Measurements from ENCODE around the gene TGFA. TPM values are rescaled to one million over a fixed set of nuclear protein-coding genes. Genes with fewer than 3 reads are reported as not detected.
A peak's percentile ranks its signal among the peaks of the same experiment; 100 is the strongest.

The TGFA gene
- total and polyA plus RNA-seq, 2 donors: 2.1 to 4.1 TPM

DNA sequence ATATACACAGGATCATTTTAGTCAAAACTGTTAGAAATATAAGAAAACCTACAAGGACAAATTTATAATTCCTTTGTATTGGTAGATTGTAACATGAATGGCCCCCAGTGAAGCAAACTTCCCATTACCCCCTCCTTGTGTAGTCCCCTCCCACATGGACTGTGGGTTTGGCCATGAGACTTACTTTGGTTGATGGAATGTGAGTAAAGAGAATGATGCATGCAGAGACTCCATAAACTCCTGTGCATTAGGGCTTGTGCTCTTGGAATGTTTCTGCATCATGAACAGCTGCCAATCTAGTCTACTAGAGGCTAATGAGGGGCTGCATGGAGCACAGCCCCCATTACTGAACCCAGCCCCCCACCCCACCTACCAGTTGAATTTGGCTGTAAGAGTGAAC, 8.3 kb upstream of the TGFA start:
- Histone ChIP-seq H3K36me3 (ENCODE audit: insufficient read depth) (no peaks in the 10 kb centered on the region), H3K4me3 (ENCODE audit: low read depth, low read length) (no peak overlapping the region), H3K27ac (ENCODE audit: low read depth) (no peak overlapping the region), H3K4me1 (ENCODE audit: insufficient read depth) (no peaks in the 10 kb centered on the region)
- DNase-seq (ENCODE audit: extremely low spot score): no peak

DNA sequence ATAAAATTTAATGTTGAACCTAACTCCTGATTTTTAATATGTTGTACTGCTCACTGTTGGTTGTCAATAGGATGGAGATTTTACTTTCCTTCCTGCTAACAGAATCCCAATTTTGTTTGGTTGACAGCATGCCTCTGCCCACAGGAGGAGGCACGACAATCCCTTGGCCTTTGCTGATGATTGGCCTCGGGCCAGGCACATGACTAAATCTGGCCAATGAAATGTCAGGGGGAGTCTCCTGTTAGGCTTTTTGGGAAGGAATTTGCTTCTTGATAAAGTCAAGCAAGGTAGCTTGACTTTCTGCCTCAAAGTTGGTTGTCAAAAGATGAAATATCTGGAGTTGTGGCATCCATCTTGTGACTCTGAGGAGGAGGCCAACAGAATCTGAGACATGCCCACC, 6.8 kb upstream of the TGFA start:
- Histone ChIP-seq H3K4me1 (ENCODE audit: insufficient read depth) (no peaks in the 10 kb centered on the region), H3K27ac (ENCODE audit: low read depth) (no peak overlapping the region), H3K36me3 (ENCODE audit: insufficient read depth) (no peaks in the 10 kb centered on the region), H3K4me3 (ENCODE audit: low read depth, low read length) (no peak overlapping the region)
- 78% methylated on average over 2 of the region's 2 CpGs for WGBS
- no peak for DNase-seq (ENCODE audit: extremely low spot score)

DNA sequence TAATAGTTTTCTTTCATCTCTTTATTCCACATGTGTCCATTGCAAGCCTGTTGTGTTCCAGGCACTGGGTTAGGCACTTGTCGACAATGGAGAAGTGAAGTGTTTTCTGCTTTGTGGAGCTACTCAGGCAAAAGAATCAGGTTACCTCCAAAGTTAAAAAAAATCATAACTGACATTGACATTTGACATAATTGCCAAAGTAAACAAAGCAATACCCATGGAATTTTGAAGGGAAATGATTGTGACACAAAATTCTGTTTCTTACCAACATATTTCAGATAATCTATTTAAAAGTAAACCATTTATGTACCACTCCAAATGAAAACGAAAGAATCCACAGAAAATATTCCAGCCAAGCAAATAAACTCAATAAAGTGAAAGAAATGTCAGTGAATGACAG, 6.4 kb upstream of the TGFA start:
- Histone ChIP-seq H3K27ac (ENCODE audit: low read depth) (no peak overlapping the region), H3K36me3 (ENCODE audit: insufficient read depth) (no peaks in the 10 kb centered on the region), H3K4me3 (ENCODE audit: low read depth, low read length) (no peak overlapping the region), H3K4me1 (ENCODE audit: insufficient read depth) (no peaks in the 10 kb centered on the region)
- no peak for DNase-seq (ENCODE audit: extremely low spot score)
- WGBS: 80% methylated on average over 2 of the region's 2 CpGs

DNA sequence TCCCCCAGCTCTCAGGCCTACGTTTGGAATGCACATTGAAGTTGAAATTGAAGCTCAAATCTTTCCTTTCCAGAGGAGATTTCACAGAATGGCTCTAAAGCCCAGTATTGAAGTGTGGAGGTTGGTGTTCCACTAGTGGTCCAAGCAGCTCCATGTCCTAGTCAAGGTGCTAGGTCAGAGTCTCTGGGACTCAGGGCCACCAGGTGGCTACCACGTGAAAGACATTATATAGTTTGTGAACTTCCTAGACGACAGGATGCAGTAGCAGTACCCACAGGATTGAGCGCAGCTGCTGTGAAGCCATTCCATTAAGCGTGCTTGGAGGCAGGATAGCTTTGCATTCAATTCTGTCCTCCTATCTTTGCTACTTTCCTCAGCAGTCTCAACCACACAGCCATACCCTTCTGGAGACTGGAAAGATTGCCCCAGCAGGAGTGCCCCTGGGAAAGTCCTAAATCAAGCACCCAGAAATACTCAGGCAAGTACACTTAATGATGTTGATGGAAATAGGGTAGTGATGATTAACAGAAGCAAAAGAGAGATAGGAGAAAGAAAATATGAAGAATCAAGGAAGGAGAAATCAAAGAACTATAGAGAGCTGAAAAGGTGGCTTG, 4.7 kb upstream of the TGFA start:
- Histone ChIP-seq H3K4me3 (ENCODE audit: low read depth, low read length) (no peak overlapping the region), H3K4me1 (ENCODE audit: insufficient read depth) (peaks cover 2% of the 10 kb centered on the region), H3K27ac (ENCODE audit: low read depth) (no peak overlapping the region), H3K36me3 (ENCODE audit: insufficient read depth) (no peaks in the 10 kb centered on the region)
- no peak for DNase-seq (ENCODE audit: extremely low spot score)
- 45% methylated on average over 5 of the region's 5 CpGs for WGBS

DNA sequence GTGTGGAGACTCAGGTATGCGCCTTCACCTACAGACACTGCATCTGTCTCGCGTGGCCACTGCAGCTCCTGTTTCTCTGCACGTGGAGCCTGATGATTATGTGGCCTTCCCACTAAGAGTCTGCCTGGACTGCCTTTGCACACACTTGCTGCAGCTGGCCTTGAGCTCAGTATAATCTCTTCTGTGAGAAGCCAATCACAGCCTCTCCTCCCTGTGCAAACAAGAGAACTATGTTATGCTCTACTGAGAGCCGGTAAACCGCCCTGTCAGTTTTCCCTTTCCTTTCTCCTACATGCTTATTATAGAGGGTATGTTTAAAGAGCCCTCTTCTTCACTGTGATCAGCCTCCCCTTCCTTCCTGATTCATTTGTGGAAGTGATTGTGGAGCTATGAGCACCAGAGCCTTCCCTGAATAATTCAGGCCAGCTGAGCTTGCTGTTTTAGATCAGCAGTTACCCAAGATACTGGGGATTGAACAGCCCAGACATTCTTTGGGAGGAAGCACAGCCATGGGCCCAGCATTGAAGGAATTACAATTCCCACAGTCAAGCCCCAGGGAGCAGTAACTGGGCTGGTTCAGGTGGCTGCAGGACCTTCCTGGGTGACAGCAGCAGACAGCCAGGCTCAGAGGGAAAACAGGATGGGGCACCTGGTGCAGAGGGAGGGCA, 3.7 kb upstream of the TGFA start:
- Histone ChIP-seq H3K4me1 (ENCODE audit: insufficient read depth) (peaks cover 2% of the 10 kb centered on the region), H3K4me3 (ENCODE audit: low read depth, low read length) (no peak overlapping the region), H3K36me3 (ENCODE audit: insufficient read depth) (no peaks in the 10 kb centered on the region), H3K27ac (ENCODE audit: low read depth) (no peak overlapping the region)
- 45% methylated on average over 6 of the region's 6 CpGs for WGBS
- no peak for DNase-seq (ENCODE audit: extremely low spot score)

DNA sequence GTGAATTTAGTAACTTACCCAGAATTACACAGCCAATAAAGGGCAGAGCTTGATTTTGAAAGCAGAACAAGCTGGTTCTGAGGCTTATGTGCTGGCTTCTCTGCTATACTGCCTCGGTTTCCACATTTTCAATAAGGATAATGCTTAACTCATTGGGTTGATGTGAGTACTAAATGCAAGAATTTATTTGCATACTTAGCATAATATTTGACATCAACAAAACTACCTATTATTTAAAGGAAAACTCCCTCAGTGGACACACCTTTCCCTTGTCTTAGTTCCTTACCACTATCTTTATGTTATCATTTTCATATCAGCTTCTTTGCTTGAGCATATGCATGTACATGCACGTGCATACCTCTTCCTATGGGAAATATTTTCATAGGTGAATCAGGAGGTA, 3.0 kb upstream of the TGFA start:
- Histone ChIP-seq H3K4me3 (ENCODE audit: low read depth, low read length) (no peak overlapping the region), H3K27ac (ENCODE audit: low read depth) (no peak overlapping the region), H3K36me3 (ENCODE audit: insufficient read depth) (no peaks in the 10 kb centered on the region), H3K4me1 (ENCODE audit: insufficient read depth) (peaks cover 2% of the 10 kb centered on the region)
- no peak for DNase-seq (ENCODE audit: extremely low spot score)
- WGBS: 72% methylated on average over 2 of the region's 2 CpGs

DNA sequence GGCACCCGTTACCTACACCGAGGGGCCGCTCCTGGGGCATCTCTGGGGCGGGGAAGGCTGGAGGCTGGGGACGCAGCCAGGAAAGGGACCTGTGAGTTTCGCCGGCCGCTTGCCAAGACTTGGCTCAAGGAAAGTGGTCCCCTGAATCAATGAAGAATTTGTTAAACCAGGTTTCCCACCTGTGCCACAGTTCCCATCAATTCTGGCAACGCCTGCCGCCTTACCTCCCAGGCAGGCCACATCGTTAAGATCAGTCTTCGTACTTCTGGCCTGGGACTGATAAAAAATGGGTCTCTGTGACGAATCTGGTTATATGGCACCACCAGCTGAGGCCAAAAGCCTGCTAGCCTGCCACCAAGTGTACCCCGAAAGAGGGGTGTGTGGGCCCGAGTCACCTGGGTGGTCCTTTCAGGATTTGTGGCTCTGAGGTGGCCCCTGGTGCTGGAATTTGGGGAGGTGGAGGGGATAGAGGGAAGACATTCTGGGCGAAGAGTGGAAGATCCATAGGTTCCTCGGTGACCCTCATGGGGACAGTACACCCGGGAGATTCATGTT, 789 bp upstream of the TGFA start:
- H3K4me1 ChIP-seq (ENCODE audit: insufficient read depth): peaks cover 2% of the 10 kb centered on the region
- WGBS: 27% methylated on average over 18 of the region's 18 CpGs
- H3K4me3 ChIP-seq (ENCODE audit: low read depth, low read length): peak overlapping the region; percentile 63
- H3K36me3 ChIP-seq (ENCODE audit: insufficient read depth): no peaks in the 10 kb centered on the region
- H3K27ac ChIP-seq (ENCODE audit: low read depth): no peak overlapping the region
- no peak for DNase-seq (ENCODE audit: extremely low spot score)

DNA sequence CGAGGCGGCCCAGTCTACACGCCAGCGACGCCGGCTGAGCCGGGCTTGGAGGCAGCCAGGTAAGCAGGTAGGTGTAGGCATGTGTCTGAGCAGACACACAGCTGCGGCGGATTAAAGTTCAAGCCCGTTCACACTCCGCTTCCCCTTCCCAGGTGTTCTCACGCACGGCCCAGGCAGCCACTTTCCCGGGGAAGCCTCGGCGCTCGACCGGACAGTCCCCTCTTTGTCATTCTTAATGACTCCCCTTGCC, 367 bp downstream of the TGFA start:
- WGBS: under 1% methylated on average over 18 of the region's 18 CpGs

DNA sequence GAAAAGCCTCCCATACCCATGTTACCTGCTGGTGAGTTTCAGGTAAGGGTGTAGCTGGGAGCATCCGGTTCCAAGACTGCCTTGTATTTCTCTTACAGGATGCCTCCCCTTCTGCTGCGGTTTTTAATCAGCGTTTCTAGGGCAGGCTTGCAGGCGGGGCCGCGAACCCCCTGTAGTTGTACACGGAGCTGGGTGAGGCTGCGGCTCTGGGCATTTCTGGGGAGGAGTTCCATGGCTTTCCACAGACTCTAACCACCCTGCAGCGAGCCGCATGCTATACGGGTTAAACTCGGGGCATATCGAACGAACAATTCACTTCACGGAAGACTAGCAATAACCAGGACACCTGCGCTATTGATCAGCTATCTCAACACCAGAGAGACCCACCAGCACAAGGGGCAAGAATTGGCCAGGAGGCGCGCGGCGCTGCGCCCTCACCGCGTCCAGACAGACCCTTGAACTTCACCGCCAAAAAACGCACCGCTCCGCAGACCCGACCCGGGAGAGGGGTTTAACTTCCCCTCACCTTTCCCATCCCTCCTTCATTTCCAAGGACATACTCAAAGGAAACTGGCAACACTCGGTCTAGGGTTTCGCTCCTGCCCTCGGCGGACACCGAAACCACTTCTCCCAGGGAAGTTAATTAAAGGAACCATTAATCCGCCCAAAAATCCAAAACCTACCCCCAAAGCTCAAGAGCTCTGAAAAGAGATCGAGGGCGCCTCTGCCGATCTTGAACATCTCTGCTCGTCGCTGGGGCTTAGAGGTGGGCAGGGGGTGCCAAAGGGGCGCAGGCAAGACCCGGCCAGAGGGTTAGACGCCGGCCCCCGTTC, 909 bp downstream of the TGFA start:
- Histone ChIP-seq H3K4me1 (ENCODE audit: insufficient read depth) (peaks cover 2% of the 10 kb centered on the region), H3K4me3 (ENCODE audit: low read depth, low read length) (peak overlapping the region; percentile 63), H3K27ac (ENCODE audit: low read depth) (peak overlapping the region; percentile 51), H3K36me3 (ENCODE audit: insufficient read depth) (no peaks in the 10 kb centered on the region)
- 1% methylated on average over 45 of the region's 45 CpGs for WGBS
- no peak for DNase-seq (ENCODE audit: extremely low spot score)

More for the DNA sequence above, 367 bp downstream of the TGFA start:
- H3K27ac ChIP-seq (ENCODE audit: low read depth): peak overlapping the region; percentile 51
- H3K4me1 ChIP-seq (ENCODE audit: insufficient read depth): peaks cover 2% of the 10 kb centered on the region
- no peak for DNase-seq (ENCODE audit: extremely low spot score)
- peak overlapping the region; percentile 63 for H3K4me3 ChIP-seq (ENCODE audit: low read depth, low read length)
- no peaks in the 10 kb centered on the region for H3K36me3 ChIP-seq (ENCODE audit: insufficient read depth)

DNA sequence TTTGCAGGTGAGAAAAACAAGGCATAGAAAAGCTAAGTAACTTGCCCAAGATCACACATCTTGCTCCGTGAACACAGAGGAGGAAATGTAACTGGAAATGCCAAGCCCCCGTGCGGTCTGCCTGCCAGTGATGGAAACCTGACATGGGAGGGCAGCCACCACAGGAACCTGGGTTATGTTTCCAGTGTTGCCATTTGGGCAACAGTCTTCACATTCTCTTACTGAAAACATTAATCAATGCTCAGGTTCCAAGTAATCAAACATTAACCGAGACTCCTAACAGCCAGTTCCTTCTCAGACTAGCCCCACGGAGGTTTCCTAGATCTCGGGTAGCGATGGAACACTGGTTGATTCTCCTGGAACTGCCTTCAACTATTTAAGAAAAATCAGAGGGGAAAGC, 2.5 kb downstream of the TGFA start:
- no peak overlapping the region for H3K4me3 ChIP-seq (ENCODE audit: low read depth, low read length)
- WGBS: 67% methylated on average over 7 of the region's 7 CpGs
- DNase-seq (ENCODE audit: extremely low spot score): no peak
- H3K4me1 ChIP-seq (ENCODE audit: insufficient read depth): peaks cover 2% of the 10 kb centered on the region
- no peaks in the 10 kb centered on the region for H3K36me3 ChIP-seq (ENCODE audit: insufficient read depth)
- H3K27ac ChIP-seq (ENCODE audit: low read depth): no peak overlapping the region

DNA sequence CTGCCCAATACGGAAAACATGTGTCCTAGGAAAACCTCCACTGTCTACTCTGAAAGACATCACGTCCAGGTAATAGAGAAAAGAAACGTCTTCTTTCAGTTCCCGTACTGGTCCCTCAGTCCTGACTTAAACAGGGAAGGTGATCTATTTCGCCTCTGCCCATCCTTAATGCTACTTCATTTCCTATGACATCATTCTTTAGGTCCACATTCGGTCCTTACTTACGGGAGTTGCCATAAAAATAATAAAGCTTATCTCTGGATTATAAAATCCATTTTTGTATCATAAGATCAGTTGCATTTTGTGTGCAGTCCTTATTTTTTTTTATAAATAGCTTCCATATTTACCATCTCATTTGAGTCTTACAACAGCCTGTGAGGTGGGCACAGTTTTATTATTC, 3.7 kb downstream of the TGFA start:
- 83% methylated on average over 7 of the region's 7 CpGs for WGBS
- Histone ChIP-seq H3K4me3 (ENCODE audit: low read depth, low read length) (no peak overlapping the region), H3K4me1 (ENCODE audit: insufficient read depth) (peaks cover 2% of the 10 kb centered on the region), H3K27ac (ENCODE audit: low read depth) (no peak overlapping the region), H3K36me3 (ENCODE audit: insufficient read depth) (no peaks in the 10 kb centered on the region)
- DNase-seq (ENCODE audit: extremely low spot score): no peak

DNA sequence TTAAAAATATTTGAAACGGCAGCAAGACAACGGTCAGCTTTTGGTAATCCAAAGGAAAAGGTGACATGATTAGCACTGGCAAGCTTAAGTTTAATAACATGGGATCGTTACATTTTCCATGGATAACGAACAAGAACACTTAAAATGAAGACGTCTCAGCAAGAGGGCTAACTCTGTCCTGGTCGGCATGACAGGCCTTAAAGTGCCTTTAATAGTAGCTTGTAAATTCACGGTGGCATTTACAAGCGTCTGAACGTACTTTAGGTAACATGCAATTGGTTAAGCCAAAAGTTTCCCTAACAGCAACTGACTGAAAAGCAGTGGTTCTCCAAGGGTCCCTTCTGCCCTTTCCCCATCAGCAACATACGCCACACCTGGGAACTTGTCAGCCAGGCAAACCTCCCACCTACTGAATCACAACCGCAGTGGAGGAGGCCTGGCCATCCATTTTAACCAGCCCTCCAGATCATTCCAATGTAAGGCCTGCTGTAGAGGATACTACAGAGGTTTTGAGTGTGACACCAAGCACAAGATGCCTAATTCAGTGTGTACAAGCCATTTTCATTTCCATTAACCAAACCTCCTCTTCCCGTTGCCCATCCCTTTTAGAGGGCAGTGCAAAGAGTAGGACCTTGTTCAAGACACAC, 4.4 kb downstream of the TGFA start:
- H3K27ac ChIP-seq (ENCODE audit: low read depth): no peak overlapping the region
- DNase-seq (ENCODE audit: extremely low spot score): no peak
- no peaks in the 10 kb centered on the region for H3K36me3 ChIP-seq (ENCODE audit: insufficient read depth)
- 50% methylated on average over 12 of the region's 12 CpGs for WGBS
- no peak overlapping the region for H3K4me3 ChIP-seq (ENCODE audit: low read depth, low read length)
- H3K4me1 ChIP-seq (ENCODE audit: insufficient read depth): no peaks in the 10 kb centered on the region

DNA sequence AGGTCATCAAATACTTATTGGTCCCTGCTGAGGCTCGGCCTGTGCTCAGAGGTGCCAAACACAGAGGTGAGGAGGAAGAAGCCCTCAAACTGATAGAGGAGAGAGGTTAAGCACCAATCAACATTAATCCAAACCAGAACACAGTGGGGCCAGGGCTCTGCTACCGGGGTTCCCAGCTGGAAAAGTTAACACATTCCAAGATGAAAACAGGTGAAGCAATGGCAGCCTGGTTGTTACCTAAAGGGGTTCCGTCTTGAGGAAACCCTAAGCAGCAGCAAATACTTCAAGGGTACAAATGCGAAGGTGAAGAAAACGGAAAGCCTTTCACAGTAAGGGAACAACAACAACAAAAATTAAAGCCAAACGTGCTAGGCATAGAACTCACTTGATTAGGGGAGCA, 5.4 kb downstream of the TGFA start:
- no peaks in the 10 kb centered on the region for H3K4me1 ChIP-seq (ENCODE audit: insufficient read depth)
- no peak overlapping the region for H3K4me3 ChIP-seq (ENCODE audit: low read depth, low read length)
- 66% methylated on average over 6 of the region's 6 CpGs for WGBS
- no peak overlapping the region for H3K27ac ChIP-seq (ENCODE audit: low read depth)
- no peaks in the 10 kb centered on the region for H3K36me3 ChIP-seq (ENCODE audit: insufficient read depth)
- no peak for DNase-seq (ENCODE audit: extremely low spot score)

DNA sequence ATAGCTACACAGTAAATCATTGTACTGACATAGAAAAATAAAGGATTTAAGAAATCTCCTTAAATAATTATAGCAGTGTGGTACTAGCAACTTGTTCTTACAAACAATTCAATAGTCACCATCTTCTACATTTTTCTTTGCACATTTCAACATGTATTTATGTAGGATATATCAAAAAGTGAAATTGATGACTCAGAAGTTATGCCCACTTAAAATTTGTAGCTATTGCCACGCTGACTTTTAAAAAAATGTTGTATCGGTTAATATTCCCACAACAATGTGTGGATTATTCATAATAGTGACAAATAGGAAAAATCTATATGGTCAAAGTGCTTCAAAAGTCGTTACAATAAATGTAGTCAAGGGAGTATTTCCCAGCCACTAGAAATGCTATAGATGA, 6.7 kb downstream of the TGFA start:
- Histone ChIP-seq H3K36me3 (ENCODE audit: insufficient read depth) (no peaks in the 10 kb centered on the region), H3K4me3 (ENCODE audit: low read depth, low read length) (no peak overlapping the region), H3K4me1 (ENCODE audit: insufficient read depth) (no peaks in the 10 kb centered on the region), H3K27ac (ENCODE audit: low read depth) (no peak overlapping the region)
- 77% methylated on average over 3 of the region's 3 CpGs for WGBS
- no peak for DNase-seq (ENCODE audit: extremely low spot score)
